Suprapubic skin (tissue), 4 donors: ENCODE results near the gene MAP2K7.

Experiments
- POLR2A ChIP-seq, 2 donors: fragments of 450-650 bp; IDR thresholded peaks; one replicate each; pipeline ENCODE4 v1.6.1; 2017; ENCODE audit warnings: antibody characterized with exemption in 2 of 2, mild to moderate bottlenecking in 2 of 2, moderate library complexity in 2 of 2
- POLR2AphosphoS5 ChIP-seq, 3 donors: sonication (generic); formaldehyde crosslinking; IDR thresholded peaks; one replicate each; pipeline ENCODE4 v1.6.1; 2017; ENCODE audit warnings: antibody characterized with exemption in 3 of 3
- TF ChIP-seq, protein P1 (sequence below), 2 donors: fragments of 200-600 bp in 1 of 2; fragments of 450-650 bp in 1 of 2; sonication (generic) in 1 of 2; IDR thresholded peaks; one replicate each; pipeline ENCODE4 v1.5.1; 2016 to 2019; ENCODE audit warnings: antibody characterized with exemption in 2 of 2, mild to moderate bottlenecking in 1 of 2, moderate library complexity in 1 of 2

- TF ChIP-seq, protein P1, sequence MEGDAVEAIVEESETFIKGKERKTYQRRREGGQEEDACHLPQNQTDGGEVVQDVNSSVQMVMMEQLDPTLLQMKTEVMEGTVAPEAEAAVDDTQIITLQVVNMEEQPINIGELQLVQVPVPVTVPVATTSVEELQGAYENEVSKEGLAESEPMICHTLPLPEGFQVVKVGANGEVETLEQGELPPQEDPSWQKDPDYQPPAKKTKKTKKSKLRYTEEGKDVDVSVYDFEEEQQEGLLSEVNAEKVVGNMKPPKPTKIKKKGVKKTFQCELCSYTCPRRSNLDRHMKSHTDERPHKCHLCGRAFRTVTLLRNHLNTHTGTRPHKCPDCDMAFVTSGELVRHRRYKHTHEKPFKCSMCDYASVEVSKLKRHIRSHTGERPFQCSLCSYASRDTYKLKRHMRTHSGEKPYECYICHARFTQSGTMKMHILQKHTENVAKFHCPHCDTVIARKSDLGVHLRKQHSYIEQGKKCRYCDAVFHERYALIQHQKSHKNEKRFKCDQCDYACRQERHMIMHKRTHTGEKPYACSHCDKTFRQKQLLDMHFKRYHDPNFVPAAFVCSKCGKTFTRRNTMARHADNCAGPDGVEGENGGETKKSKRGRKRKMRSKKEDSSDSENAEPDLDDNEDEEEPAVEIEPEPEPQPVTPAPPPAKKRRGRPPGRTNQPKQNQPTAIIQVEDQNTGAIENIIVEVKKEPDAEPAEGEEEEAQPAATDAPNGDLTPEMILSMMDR (IDR thresholded peaks at IDR 0.05), result no peak
- TF ChIP-seq POLR2A (IDR thresholded peaks at IDR 0.05) (no peak), POLR2AphosphoS5 (IDR thresholded peaks at IDR 0.05) (no peak)
These were observed 12.7 kb downstream of the MAP2K7 start for GRCh38 chr19:7916103-7916954.
